ENCODE results near the gene MAPK4.

DNA sequence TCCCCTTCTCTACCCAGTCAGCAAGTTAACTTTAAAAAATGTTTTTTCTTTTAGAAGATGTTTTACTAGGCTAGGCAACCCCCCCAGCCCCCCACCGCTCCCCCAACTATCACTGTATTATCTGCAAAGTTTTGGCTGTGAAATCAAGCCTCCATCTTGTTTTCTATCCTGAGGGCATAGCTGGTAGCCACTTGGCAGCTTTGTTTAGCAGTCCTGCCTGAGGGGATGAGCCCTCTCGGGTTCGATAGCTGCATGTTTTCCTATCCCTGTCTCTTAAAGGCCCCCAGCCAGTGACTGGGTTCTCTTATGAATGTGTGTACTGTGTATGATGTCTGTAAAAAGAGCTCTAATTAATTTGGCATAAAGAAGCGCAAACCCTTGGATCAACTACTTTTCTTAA, 216.5 kb downstream of the MAPK4 start:
- TF ChIP-seq, protein P1, sequence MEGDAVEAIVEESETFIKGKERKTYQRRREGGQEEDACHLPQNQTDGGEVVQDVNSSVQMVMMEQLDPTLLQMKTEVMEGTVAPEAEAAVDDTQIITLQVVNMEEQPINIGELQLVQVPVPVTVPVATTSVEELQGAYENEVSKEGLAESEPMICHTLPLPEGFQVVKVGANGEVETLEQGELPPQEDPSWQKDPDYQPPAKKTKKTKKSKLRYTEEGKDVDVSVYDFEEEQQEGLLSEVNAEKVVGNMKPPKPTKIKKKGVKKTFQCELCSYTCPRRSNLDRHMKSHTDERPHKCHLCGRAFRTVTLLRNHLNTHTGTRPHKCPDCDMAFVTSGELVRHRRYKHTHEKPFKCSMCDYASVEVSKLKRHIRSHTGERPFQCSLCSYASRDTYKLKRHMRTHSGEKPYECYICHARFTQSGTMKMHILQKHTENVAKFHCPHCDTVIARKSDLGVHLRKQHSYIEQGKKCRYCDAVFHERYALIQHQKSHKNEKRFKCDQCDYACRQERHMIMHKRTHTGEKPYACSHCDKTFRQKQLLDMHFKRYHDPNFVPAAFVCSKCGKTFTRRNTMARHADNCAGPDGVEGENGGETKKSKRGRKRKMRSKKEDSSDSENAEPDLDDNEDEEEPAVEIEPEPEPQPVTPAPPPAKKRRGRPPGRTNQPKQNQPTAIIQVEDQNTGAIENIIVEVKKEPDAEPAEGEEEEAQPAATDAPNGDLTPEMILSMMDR (IDR thresholded peaks at IDR 0.05): no peak
- no peak for TF ChIP-seq POLR2AphosphoS5 (IDR thresholded peaks at IDR 0.05)

Data from upper lobe of left lung (tissue), 4 donors.